ENCODE data around the gene SCYL1. TPM values are rescaled to one million over a fixed set of nuclear protein-coding genes. Genes with fewer than 3 reads are reported as not detected.

SCYL1 gene
- total and polyA plus RNA-seq, 4 donors = 33.7 to 62.0 (median 52.6) TPM

GRCh38 chr11:65486570-65487466 lies 38.1 kb upstream of the SCYL1 start:
- H3K27ac ChIP-seq (ENCODE audit: low read depth in 1 of 2, low read length in 2 of 2) = peak overlapping the region; percentile 89 to 97
- no peak overlapping the region for H3K4me3 ChIP-seq (ENCODE audit: low read depth in 1 of 3, low read length in 3 of 3)
- 90% methylated on average over 10 of the region's 10 CpGs for WGBS
- no peaks in the 10 kb centered on the region for H3K27me3 ChIP-seq (ENCODE audit: control insufficient read depth in 4 of 4, insufficient read depth in 4 of 4, low read length in 3 of 4)
- no peaks in the 10 kb centered on the region for H3K36me3 ChIP-seq (ENCODE audit: control insufficient read depth in 4 of 4, insufficient read depth in 3 of 4, low read depth in 1 of 4, low read length in 3 of 4)
- peaks cover 6 to 33% (median 15%) of the 10 kb centered on the region in 4 donors for H3K4me1 ChIP-seq (ENCODE audit: control insufficient read depth in 4 of 4, insufficient read depth in 4 of 4, low read length in 3 of 4)
- no peak overlapping the region for H3K9ac ChIP-seq (ENCODE audit: low read depth in 1 of 2, low read length in 2 of 2)
- TF ChIP-seq RAD21 (IDR thresholded peaks at IDR 0.05) = no peak
- TF ChIP-seq YY1 (IDR thresholded peaks at IDR 0.05) = no peak
- TF ChIP-seq, protein P1, sequence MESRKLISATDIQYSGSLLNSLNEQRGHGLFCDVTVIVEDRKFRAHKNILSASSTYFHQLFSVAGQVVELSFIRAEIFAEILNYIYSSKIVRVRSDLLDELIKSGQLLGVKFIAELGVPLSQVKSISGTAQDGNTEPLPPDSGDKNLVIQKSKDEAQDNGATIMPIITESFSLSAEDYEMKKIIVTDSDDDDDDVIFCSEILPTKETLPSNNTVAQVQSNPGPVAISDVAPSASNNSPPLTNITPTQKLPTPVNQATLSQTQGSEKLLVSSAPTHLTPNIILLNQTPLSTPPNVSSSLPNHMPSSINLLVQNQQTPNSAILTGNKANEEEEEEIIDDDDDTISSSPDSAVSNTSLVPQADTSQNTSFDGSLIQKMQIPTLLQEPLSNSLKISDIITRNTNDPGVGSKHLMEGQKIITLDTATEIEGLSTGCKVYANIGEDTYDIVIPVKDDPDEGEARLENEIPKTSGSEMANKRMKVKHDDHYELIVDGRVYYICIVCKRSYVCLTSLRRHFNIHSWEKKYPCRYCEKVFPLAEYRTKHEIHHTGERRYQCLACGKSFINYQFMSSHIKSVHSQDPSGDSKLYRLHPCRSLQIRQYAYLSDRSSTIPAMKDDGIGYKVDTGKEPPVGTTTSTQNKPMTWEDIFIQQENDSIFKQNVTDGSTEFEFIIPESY (IDR thresholded peaks at IDR 0.05) = no peak
- no peak for TF ChIP-seq FOXA1 (IDR thresholded peaks at IDR 0.05)
- TF ChIP-seq RXRA (IDR thresholded peaks at IDR 0.05) = no peak
- no peak for TF ChIP-seq REST (IDR thresholded peaks at IDR 0.05)
- no peak for TF ChIP-seq HNF4G (IDR thresholded peaks at IDR 0.05)
- TF ChIP-seq NR2F2 (IDR thresholded peaks at IDR 0.05) = no peak
- TF ChIP-seq TAF1 (conservative IDR thresholded peaks at IDR 0.05) = no peak
- no peak for DNase-seq (ENCODE audit: low spot score)
- no peaks in the 10 kb centered on the region for H3K9me3 ChIP-seq (ENCODE audit: control insufficient read depth in 4 of 4, low read length in 3 of 4)

- H3K4me1 ChIP-seq (ENCODE audit: control insufficient read depth in 4 of 4, insufficient read depth in 4 of 4, low read length in 3 of 4) = peaks cover 10 to 42% (median 22%) of the 10 kb centered on the region in 4 donors
- no peak overlapping the region for H3K4me3 ChIP-seq (ENCODE audit: low read depth in 1 of 3, low read length in 3 of 3)
- no peak for TF ChIP-seq GABPA (IDR thresholded peaks at IDR 0.05 in 1 of 2, conservative IDR thresholded peaks at IDR 0.05 in 1 of 2)
- peak; percentile 51 for TF ChIP-seq FOXA2 (IDR thresholded peaks at IDR 0.05)
- TF ChIP-seq, protein P2, sequence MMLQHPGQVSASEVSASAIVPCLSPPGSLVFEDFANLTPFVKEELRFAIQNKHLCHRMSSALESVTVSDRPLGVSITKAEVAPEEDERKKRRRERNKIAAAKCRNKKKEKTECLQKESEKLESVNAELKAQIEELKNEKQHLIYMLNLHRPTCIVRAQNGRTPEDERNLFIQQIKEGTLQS (IDR thresholded peaks at IDR 0.05) = peak; percentile 99
- TF ChIP-seq RXRA (IDR thresholded peaks at IDR 0.05) = peak; percentile 37 to 56
- TF ChIP-seq, protein P3, sequence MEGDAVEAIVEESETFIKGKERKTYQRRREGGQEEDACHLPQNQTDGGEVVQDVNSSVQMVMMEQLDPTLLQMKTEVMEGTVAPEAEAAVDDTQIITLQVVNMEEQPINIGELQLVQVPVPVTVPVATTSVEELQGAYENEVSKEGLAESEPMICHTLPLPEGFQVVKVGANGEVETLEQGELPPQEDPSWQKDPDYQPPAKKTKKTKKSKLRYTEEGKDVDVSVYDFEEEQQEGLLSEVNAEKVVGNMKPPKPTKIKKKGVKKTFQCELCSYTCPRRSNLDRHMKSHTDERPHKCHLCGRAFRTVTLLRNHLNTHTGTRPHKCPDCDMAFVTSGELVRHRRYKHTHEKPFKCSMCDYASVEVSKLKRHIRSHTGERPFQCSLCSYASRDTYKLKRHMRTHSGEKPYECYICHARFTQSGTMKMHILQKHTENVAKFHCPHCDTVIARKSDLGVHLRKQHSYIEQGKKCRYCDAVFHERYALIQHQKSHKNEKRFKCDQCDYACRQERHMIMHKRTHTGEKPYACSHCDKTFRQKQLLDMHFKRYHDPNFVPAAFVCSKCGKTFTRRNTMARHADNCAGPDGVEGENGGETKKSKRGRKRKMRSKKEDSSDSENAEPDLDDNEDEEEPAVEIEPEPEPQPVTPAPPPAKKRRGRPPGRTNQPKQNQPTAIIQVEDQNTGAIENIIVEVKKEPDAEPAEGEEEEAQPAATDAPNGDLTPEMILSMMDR (IDR thresholded peaks at IDR 0.05; ENCODE audit: low read depth, low read length, missing input control) = no peak
- TF ChIP-seq REST (IDR thresholded peaks at IDR 0.05) = peak; percentile 62
- peak; percentile 32 for TF ChIP-seq NR2F2 (IDR thresholded peaks at IDR 0.05)
- peak; percentile 93 for TF ChIP-seq YY1 (IDR thresholded peaks at IDR 0.05)
- TF ChIP-seq EGR1 (IDR thresholded peaks at IDR 0.05; ENCODE audit: low read depth in 2 of 2) = no peak
- TF ChIP-seq, protein P1 (IDR thresholded peaks at IDR 0.05) = no peak
- TF ChIP-seq HNF4G (IDR thresholded peaks at IDR 0.05) = no peak
Measured at GRCh38 chr11:65487467-65488272, 37.2 kb upstream of the SCYL1 start.

More at GRCh38 chr11:65487467-65488272, 37.2 kb upstream of the SCYL1 start:
- Histone ChIP-seq H3K27ac (ENCODE audit: low read depth in 1 of 2, low read length in 2 of 2) (peak overlapping the region; percentile 89 to 97), H3K9me3 (ENCODE audit: control insufficient read depth in 4 of 4, low read length in 3 of 4) (no peaks in the 10 kb centered on the region), H3K9ac (ENCODE audit: low read depth in 1 of 2, low read length in 2 of 2) (peak overlapping the region; percentile 4 to 10), H3K27me3 (ENCODE audit: control insufficient read depth in 4 of 4, insufficient read depth in 4 of 4, low read length in 3 of 4) (no peaks in the 10 kb centered on the region), H3K36me3 (ENCODE audit: control insufficient read depth in 4 of 4, insufficient read depth in 3 of 4, low read depth in 1 of 4, low read length in 3 of 4) (no peaks in the 10 kb centered on the region)
- peak; percentile 85 for DNase-seq (ENCODE audit: low spot score)
- WGBS = 18% methylated on average over 17 of the region's 17 CpGs
